ENCODE results near the gene APEH. TPM values are rescaled to one million over a fixed set of nuclear protein-coding genes. Genes with fewer than 3 reads are reported as not detected.

Gene APEH
- total RNA-seq, 1 experiment from 2014 or later, result 236 TPM

- H3K4me2 ChIP-seq (ENCODE audit: low read length), result peak overlapping the region; percentile 32; the same call in 1 of the 2 replicates
- DNase-seq (peak; percentile 78), ATAC-seq (peak; percentile 98)
- H3K9me3 ChIP-seq (ENCODE audit: low read length), result no peaks in the 10 kb centered on the region
- POLR2A ChIA-PET (ENCODE audit: unreplicated experiment), result interaction anchor here (0.5 to 0.6 kb wide), 2 partner anchors 45 to 518 kb away, joined by 3 to 4 read pairs; no protein-coding TSS in a partner anchor
- peaks cover 8% of the 10 kb centered on the region for H3K4me1 ChIP-seq (ENCODE audit: insufficient read depth, low read length)
- no peaks in the 10 kb centered on the region for H3K79me2 ChIP-seq (ENCODE audit: low read length)
- H3K4me3 ChIP-seq (ENCODE audit: low read length), result no peak overlapping the region
- intact Hi-C loops (cut with micrococcal nuclease), result loop anchor here (1.0 kb wide), 1 partner anchor 33 kb away; no protein-coding TSS in a partner anchor
- H2AFZ ChIP-seq (ENCODE audit: low read length), result 0 out of 2 replicates have a peak overlapping the region, but pooled peaks have one; percentile 3
- no TSS peak for BruUV-seq (replicated peaks)
- CTCF ChIA-PET, result interaction anchor here (0.6 kb wide), 1 partner anchor 33 kb away, joined by 3 read pairs; no protein-coding TSS in a partner anchor
- no peaks in the 10 kb centered on the region for H4K20me1 ChIP-seq (ENCODE audit: low read length)
- H3F3A ChIP-seq (ENCODE audit: low read length, unreplicated experiment), result no peaks in the 10 kb centered on the region
- H3K9ac ChIP-seq (ENCODE audit: low read length), result no peak overlapping the region
- no peaks in the 10 kb centered on the region for H3K27me3 ChIP-seq (ENCODE audit: low read length)
- TF ChIP-seq CTCF (conservative IDR thresholded peaks at IDR 0.05; ENCODE audit: low read depth, low read length) (no peak), EZH2phosphoT487 (IDR thresholded peaks at IDR 0.05; ENCODE audit: borderline replicate concordance, low read length) (no peak), EZH2 (IDR thresholded peaks at IDR 0.05; ENCODE audit: low read length, unreplicated experiment) (no peak)
- H3K9me2 ChIP-seq (replicated peaks; ENCODE audit: low read length), result no peaks in the 10 kb centered on the region
- no peaks in the 10 kb centered on the region for H3K36me3 ChIP-seq (ENCODE audit: low read depth, low read length)
- H3K27ac ChIP-seq (ENCODE audit: low read length), result no peak overlapping the region
These were observed 35.7 kb upstream of the APEH start for GRCh38 chr3:49638445-49638844.

GRCh38 chr3:49639551-49639950 is 34.6 kb upstream of the APEH start:
- Histone ChIP-seq H3K79me2 (ENCODE audit: low read length) (no peaks in the 10 kb centered on the region), H3F3A (ENCODE audit: low read length, unreplicated experiment) (no peaks in the 10 kb centered on the region), H3K9me2 (replicated peaks; ENCODE audit: low read length) (no peaks in the 10 kb centered on the region), H3K27me3 (ENCODE audit: low read length) (no peaks in the 10 kb centered on the region), H2AFZ (ENCODE audit: low read length) (no peak overlapping the region), H3K4me2 (ENCODE audit: low read length) (no peak overlapping the region), H3K27ac (ENCODE audit: low read length) (no peak overlapping the region), H3K9me3 (ENCODE audit: low read length) (no peaks in the 10 kb centered on the region), H3K36me3 (ENCODE audit: low read depth, low read length) (no peaks in the 10 kb centered on the region), H3K9ac (ENCODE audit: low read length) (no peak overlapping the region), H3K4me3 (ENCODE audit: low read length) (no peak overlapping the region), H4K20me1 (ENCODE audit: low read length) (no peaks in the 10 kb centered on the region), H3K4me1 (ENCODE audit: insufficient read depth, low read length) (peaks cover 8% of the 10 kb centered on the region)
- no TSS peak for BruUV-seq (replicated peaks)
- ATAC-seq, result no peak
- TF ChIP-seq EZH2 (IDR thresholded peaks at IDR 0.05; ENCODE audit: low read length, unreplicated experiment) (no peak), CTCF (conservative IDR thresholded peaks at IDR 0.05; ENCODE audit: low read depth, low read length) (no peak), EZH2phosphoT487 (IDR thresholded peaks at IDR 0.05; ENCODE audit: borderline replicate concordance, low read length) (no peak)
- intact Hi-C loops (cut with micrococcal nuclease), result no loop called here
- DNase-seq, result no peak
- POLR2A ChIA-PET (ENCODE audit: unreplicated experiment), result no interaction called here
- CTCF ChIA-PET, result no interaction called here

GRCh38 chr3:49641292-49641691 is 32.9 kb upstream of the APEH start:
- H3K27me3 ChIP-seq (ENCODE audit: low read length), result no peaks in the 10 kb centered on the region
- H2AFZ ChIP-seq (ENCODE audit: low read length), result no peak overlapping the region
- H3K9ac ChIP-seq (ENCODE audit: low read length), result no peak overlapping the region
- no peaks in the 10 kb centered on the region for H3F3A ChIP-seq (ENCODE audit: low read length, unreplicated experiment)
- TF ChIP-seq EZH2 (IDR thresholded peaks at IDR 0.05; ENCODE audit: low read length, unreplicated experiment) (no peak), CTCF (conservative IDR thresholded peaks at IDR 0.05; ENCODE audit: low read depth, low read length) (no peak), EZH2phosphoT487 (IDR thresholded peaks at IDR 0.05; ENCODE audit: borderline replicate concordance, low read length) (no peak)
- no peak for ATAC-seq
- H4K20me1 ChIP-seq (ENCODE audit: low read length), result no peaks in the 10 kb centered on the region
- ChIA-PET POLR2A (ENCODE audit: unreplicated experiment) (no interaction called here), CTCF (interaction anchor here (0.6 kb wide), 1 partner anchor 14 kb away, joined by 6 read pairs; no protein-coding TSS in a partner anchor)
- intact Hi-C loops (cut with micrococcal nuclease), result no loop called here
- H3K4me3 ChIP-seq (ENCODE audit: low read length), result no peak overlapping the region
- H3K9me2 ChIP-seq (replicated peaks; ENCODE audit: low read length), result no peaks in the 10 kb centered on the region
- BruUV-seq (replicated peaks), result no TSS peak
- H3K36me3 ChIP-seq (ENCODE audit: low read depth, low read length), result no peaks in the 10 kb centered on the region
- no peaks in the 10 kb centered on the region for H3K79me2 ChIP-seq (ENCODE audit: low read length)
- no peak for DNase-seq
- no peaks in the 10 kb centered on the region for H3K9me3 ChIP-seq (ENCODE audit: low read length)
- no peak overlapping the region for H3K27ac ChIP-seq (ENCODE audit: low read length)
- H3K4me2 ChIP-seq (ENCODE audit: low read length), result no peak overlapping the region
- H3K4me1 ChIP-seq (ENCODE audit: insufficient read depth, low read length), result peaks cover 8% of the 10 kb centered on the region
